DND-41 (cell line): Measurements from ENCODE around the gene MRTFA.
A peak's percentile ranks its signal among the peaks of the same experiment; 100 is the strongest.

ENCODE experiments used
- ATAC-seq: fragments of 200-7000 bp; cut with Tn5 transposase; 3 replicates; pipeline ENCODE4 v1.9.1; 2021; ENCODE audit warnings: low read depth; ENCODE audit not compliant: insufficient read depth
- DNase-seq: peaks from one replicate; pipeline ENCODE4 v3.0.0-alpha.2; 2020
- H2AFZ ChIP-seq: 2 replicates; pipeline ENCODE4 v1.6.0; 2012; ENCODE audit warnings: low read depth, low read length
- H3K27ac ChIP-seq: 2 replicates; pipeline ENCODE4 v1.5.1; 2012; ENCODE audit warnings: low read length, inconsistent platforms
- H3K27me3 ChIP-seq: fragments of 200-600 bp; sonication (generic); 2 replicates; pipeline ENCODE4 v1.6.0; 2012; ENCODE audit warnings: low read length, mild to moderate bottlenecking, inconsistent platforms; ENCODE audit not compliant: insufficient read depth, poor library complexity
- H3K36me3 ChIP-seq: 2 replicates; pipeline ENCODE4 v1.5.1; 2012; ENCODE audit warnings: low read length, inconsistent platforms; ENCODE audit not compliant: insufficient read depth
- H3K4me1 ChIP-seq: 2 replicates; pipeline ENCODE4 v1.5.1; 2012; ENCODE audit warnings: mild to moderate bottlenecking, low read length; ENCODE audit not compliant: insufficient read depth
- H3K4me2 ChIP-seq: 2 replicates; pipeline ENCODE4 v1.6.0; 2012; ENCODE audit warnings: mild to moderate bottlenecking, moderate library complexity, low read length, inconsistent platforms; ENCODE audit not compliant: insufficient read depth
- H3K4me3 ChIP-seq, 2 experiments: fragments of 200-600 bp in 1 of 2; shearing (Covaris generic) in 1 of 2; 2 replicates each; pipeline ENCODE4 v1.5.1; 2012 to 2016; ENCODE audit warnings: inconsistent platforms in 2 of 2, low read length in 2 of 2, mild to moderate bottlenecking in 2 of 2, low read depth in 1 of 2, moderate library complexity in 1 of 2
- H3K79me2 ChIP-seq: 2 replicates; pipeline ENCODE4 v1.6.0; 2012; ENCODE audit warnings: low read length, inconsistent platforms; ENCODE audit not compliant: insufficient read depth
- H3K9ac ChIP-seq: 2 replicates; pipeline ENCODE4 v1.6.0; 2012; ENCODE audit warnings: low read depth, mild to moderate bottlenecking, inconsistent platforms, low read length, moderate library complexity
- H3K9me3 ChIP-seq: 2 replicates; pipeline ENCODE4 v1.5.1; 2012; ENCODE audit warnings: low read length, moderate library complexity, mild to moderate bottlenecking, inconsistent platforms; ENCODE audit not compliant: insufficient read depth, severe bottlenecking
- H4K20me1 ChIP-seq: 2 replicates; pipeline ENCODE4 v1.6.0; 2012; ENCODE audit warnings: low read length; ENCODE audit not compliant: insufficient read depth
- EZH2 ChIP-seq: IDR thresholded peaks from 3 replicates; pipeline ENCODE4 v1.6.1; 2012; ENCODE audit warnings: borderline replicate concordance, low read depth, mild to moderate bottlenecking, moderate library complexity, low read length, inconsistent platforms; ENCODE audit not compliant: severe bottlenecking
- TF ChIP-seq, protein P1 (sequence below): IDR thresholded peaks from 2 replicates; pipeline ENCODE4 v1.5.1; 2012; ENCODE audit warnings: borderline replicate concordance, low read length, moderate library complexity, mild to moderate bottlenecking; ENCODE audit not compliant: poor library complexity, severe bottlenecking; ENCODE audit errors: extremely low read depth

MRTFA gene

GRCh38 chr22:40410272-40410671, 226.2 kb downstream of the MRTFA start:
- Histone ChIP-seq H3K9me3 (no peaks in the 10 kb centered on the region), H2AFZ (no peak overlapping the region), H3K36me3 (peaks cover 82% of the 10 kb centered on the region), H3K79me2 (no peaks in the 10 kb centered on the region), H3K4me1 (no peaks in the 10 kb centered on the region), H3K27ac (no peak overlapping the region), H3K27me3 (no peaks in the 10 kb centered on the region), H3K4me2 (no peak overlapping the region), H3K4me3 (no peak overlapping the region), H3K9ac (no peak overlapping the region), H4K20me1 (peaks cover 20% of the 10 kb centered on the region)
- no peak for ATAC-seq
- TF ChIP-seq EZH2, result no peak
- TF ChIP-seq, protein P1, sequence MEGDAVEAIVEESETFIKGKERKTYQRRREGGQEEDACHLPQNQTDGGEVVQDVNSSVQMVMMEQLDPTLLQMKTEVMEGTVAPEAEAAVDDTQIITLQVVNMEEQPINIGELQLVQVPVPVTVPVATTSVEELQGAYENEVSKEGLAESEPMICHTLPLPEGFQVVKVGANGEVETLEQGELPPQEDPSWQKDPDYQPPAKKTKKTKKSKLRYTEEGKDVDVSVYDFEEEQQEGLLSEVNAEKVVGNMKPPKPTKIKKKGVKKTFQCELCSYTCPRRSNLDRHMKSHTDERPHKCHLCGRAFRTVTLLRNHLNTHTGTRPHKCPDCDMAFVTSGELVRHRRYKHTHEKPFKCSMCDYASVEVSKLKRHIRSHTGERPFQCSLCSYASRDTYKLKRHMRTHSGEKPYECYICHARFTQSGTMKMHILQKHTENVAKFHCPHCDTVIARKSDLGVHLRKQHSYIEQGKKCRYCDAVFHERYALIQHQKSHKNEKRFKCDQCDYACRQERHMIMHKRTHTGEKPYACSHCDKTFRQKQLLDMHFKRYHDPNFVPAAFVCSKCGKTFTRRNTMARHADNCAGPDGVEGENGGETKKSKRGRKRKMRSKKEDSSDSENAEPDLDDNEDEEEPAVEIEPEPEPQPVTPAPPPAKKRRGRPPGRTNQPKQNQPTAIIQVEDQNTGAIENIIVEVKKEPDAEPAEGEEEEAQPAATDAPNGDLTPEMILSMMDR, result no peak
- DNase-seq, result no peak

GRCh38 chr22:40409613-40410113, 226.9 kb downstream of the MRTFA start:
- no peaks in the 10 kb centered on the region for H3K4me1 ChIP-seq
- H3K27ac ChIP-seq, result no peak overlapping the region
- H3K4me2 ChIP-seq, result no peak overlapping the region

DNA sequence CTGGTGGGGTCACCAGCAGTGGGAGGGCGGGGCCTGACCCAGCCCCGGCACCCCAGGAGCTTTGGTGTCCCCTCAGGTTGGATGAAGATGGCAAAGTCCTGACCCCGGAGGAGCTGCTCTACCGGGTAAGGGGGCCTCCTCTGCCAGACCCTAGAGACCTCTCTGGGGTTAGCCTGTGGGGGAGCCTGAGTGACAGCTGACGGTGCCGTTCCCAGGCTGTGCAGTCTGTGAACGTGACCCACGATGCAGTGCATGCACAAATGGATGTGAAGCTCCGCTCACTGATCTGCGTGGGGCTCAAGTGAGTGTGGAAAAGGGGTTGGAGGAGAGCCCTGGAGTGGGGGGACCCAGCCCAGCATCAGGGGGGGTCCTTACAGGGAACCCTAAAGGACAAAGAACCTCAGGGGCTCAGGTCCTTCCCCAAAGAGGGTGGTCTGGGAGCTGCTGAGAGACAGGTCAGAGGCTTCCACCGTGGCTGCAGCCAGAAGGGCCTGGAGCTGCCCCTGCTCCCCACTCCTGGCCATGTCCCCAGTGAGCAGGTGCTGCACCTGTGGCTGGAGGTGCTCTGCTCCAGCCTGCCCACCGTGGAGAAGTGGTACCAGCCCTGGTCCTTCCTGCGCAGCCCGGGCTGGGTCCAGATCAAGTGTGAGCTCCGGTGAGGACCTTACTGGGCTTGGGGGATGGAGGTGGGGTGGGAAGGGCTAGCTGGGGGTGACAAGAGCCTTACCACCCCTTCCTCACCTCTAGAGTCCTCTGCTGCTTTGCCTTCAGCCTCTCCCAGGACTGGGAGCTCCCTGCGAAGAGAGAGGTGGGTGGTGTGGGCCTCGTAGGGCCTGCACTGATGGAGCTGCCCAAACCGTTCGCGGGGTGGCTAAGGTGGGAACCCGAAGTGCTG, 227.6 kb downstream of the MRTFA start:
- Histone ChIP-seq H3K36me3 (peaks cover 90% of the 10 kb centered on the region), H4K20me1 (peaks cover 16% of the 10 kb centered on the region), H3K4me3 (no peak overlapping the region), H3K27ac (no peak overlapping the region), H3K9me3 (no peaks in the 10 kb centered on the region), H3K27me3 (no peaks in the 10 kb centered on the region), H2AFZ (no peak overlapping the region), H3K79me2 (no peaks in the 10 kb centered on the region), H3K4me2 (no peak overlapping the region), H3K9ac (no peak overlapping the region), H3K4me1 (no peaks in the 10 kb centered on the region)
- ATAC-seq, result 0 out of 3 replicates have a peak, but pooled peaks have one; percentile 5
- no peak for DNase-seq
- TF ChIP-seq, protein P1, result no peak

More at GRCh38 chr22:40409613-40410113, 226.9 kb downstream of the MRTFA start:
- Histone ChIP-seq H3K79me2 (no peaks in the 10 kb centered on the region), H3K36me3 (peaks cover 88% of the 10 kb centered on the region), H4K20me1 (peaks cover 16% of the 10 kb centered on the region), H3K9me3 (no peaks in the 10 kb centered on the region), H3K4me3 (no peak overlapping the region), H3K9ac (no peak overlapping the region), H3K27me3 (no peaks in the 10 kb centered on the region), H2AFZ (no peak overlapping the region)
- DNase-seq (no peak), ATAC-seq (no peak)
- TF ChIP-seq EZH2, result no peak
- TF ChIP-seq, protein P1, result no peak
